MM.1S (cell line): ENCODE measurements around the gene ZNF598.

ENCODE experiments used
- DNase-seq: peaks from one replicate; pipeline ENCODE4 v3.0.0-alpha.2; 2015
- H2AFZ ChIP-seq: fragments of 300-600 bp; sonication (generic); 2 replicates; pipeline ENCODE4 v1.6.0; 2016; ENCODE audit warnings: antibody characterized with exemption, low read length
- H3F3A ChIP-seq: fragments of 300-600 bp; sonication (generic); 2 replicates; pipeline ENCODE4 v1.6.1; 2016; ENCODE audit warnings: mild to moderate bottlenecking, antibody characterized with exemption, low read length, moderate library complexity, mixed read lengths; ENCODE audit not compliant: insufficient read depth
- H3K27ac ChIP-seq: fragments of 300-600 bp; sonication (generic); 2 replicates; pipeline ENCODE4 v1.5.1; 2016; ENCODE audit warnings: mild to moderate bottlenecking, low read length
- H3K27me3 ChIP-seq: fragments of 300-600 bp; sonication (generic); replicated peaks from 2 replicates; pipeline ENCODE4 v1.6.0; 2016; ENCODE audit warnings: low read length; ENCODE audit not compliant: insufficient read depth
- H3K36me3 ChIP-seq: fragments of 300-600 bp; sonication (generic); replicated peaks from 2 replicates; pipeline ENCODE4 v1.6.1; 2016; ENCODE audit warnings: mild to moderate bottlenecking, low read length, mixed read lengths; ENCODE audit not compliant: insufficient read depth
- H3K4me1 ChIP-seq: fragments of 300-600 bp; sonication (generic); 2 replicates; pipeline ENCODE4 v1.6.1; 2016; ENCODE audit warnings: low read length, mixed read lengths
- H3K4me2 ChIP-seq: fragments of 300-600 bp; sonication (generic); 2 replicates; pipeline ENCODE4 v1.6.0; 2016; ENCODE audit warnings: low read depth, low read length
- H3K4me3 ChIP-seq: fragments of 300-600 bp; sonication (generic); 2 replicates; pipeline ENCODE4 v1.5.1; 2016; ENCODE audit warnings: low read length, mixed read lengths
- H3K79me2 ChIP-seq: fragments of 300-600 bp; sonication (generic); 2 replicates; pipeline ENCODE4 v1.6.1; 2016; ENCODE audit warnings: mixed run types, low read length, mixed read lengths
- H3K9ac ChIP-seq: fragments of 300-600 bp; sonication (generic); 2 replicates; pipeline ENCODE4 v1.6.1; 2016; ENCODE audit warnings: low read length, mixed read lengths
- H3K9me2 ChIP-seq: fragments of 300-600 bp; sonication (generic); replicated peaks from 2 replicates; pipeline ENCODE4 v1.6.1; 2016; ENCODE audit warnings: mild to moderate bottlenecking, low read length, mixed read lengths; ENCODE audit not compliant: insufficient read depth
- H3K9me3 ChIP-seq: fragments of 300-600 bp; sonication (generic); replicated peaks from 2 replicates; pipeline ENCODE4 v1.6.1; 2016; ENCODE audit warnings: mild to moderate bottlenecking, low read length, mixed read lengths; ENCODE audit not compliant: insufficient read depth
- H4K20me1 ChIP-seq: fragments of 300-600 bp; sonication (generic); 2 replicates; pipeline ENCODE4 v1.6.1; 2016; ENCODE audit warnings: mild to moderate bottlenecking, low read length, moderate library complexity, mixed read lengths; ENCODE audit not compliant: insufficient read depth
- CTCF ChIP-seq: fragments of 300-600 bp; sonication (generic); IDR thresholded peaks from 2 replicates; pipeline ENCODE4 v1.5.1; 2016; ENCODE audit warnings: antibody characterized with exemption, low read length, mixed read lengths
- EZH2 ChIP-seq: fragments of 300-600 bp; sonication (generic); optimal IDR thresholded peaks from 2 replicates; pipeline ENCODE3; 2017; ENCODE audit warnings: low read depth, mild to moderate bottlenecking, antibody characterized with exemption, low read length, mixed read lengths
- EZH2phosphoT487 ChIP-seq: fragments of 300-600 bp; sonication (generic); IDR thresholded peaks from 2 replicates; pipeline ENCODE4 v1.6.1; 2018; ENCODE audit warnings: antibody characterized with exemption, low read length

Gene ZNF598

GRCh38 chr16:2019518-2019920 is 9.9 kb upstream of the ZNF598 start, which contains the start of gene NPW:
Gene NPW (plus strand): TSS chr16:2019785.
- Histone ChIP-seq H4K20me1 (no peaks in the 10 kb centered on the region), H3K9me2 (no peaks in the 10 kb centered on the region), H3F3A (no peaks in the 10 kb centered on the region), H3K36me3 (no peaks in the 10 kb centered on the region), H3K9me3 (no peaks in the 10 kb centered on the region), H3K79me2 (no peaks in the 10 kb centered on the region), H3K4me1 (peaks cover 5% of the 10 kb centered on the region; the same call in 1 of the 2 replicates), H3K9ac (no peak within 1 kb of the TSS), H3K27me3 (peaks cover 29% of the 10 kb centered on the region), H3K27ac (no peak within 1 kb of the TSS), H2AFZ (no peak within 1 kb of the TSS), H3K4me3 (no peak within 1 kb of the TSS), H3K4me2 (no peak within 1 kb of the TSS)
- TF ChIP-seq EZH2 = no peak
- no peak for TF ChIP-seq EZH2phosphoT487
- no peak for TF ChIP-seq CTCF
- DNase-seq = no peak

- Histone ChIP-seq H3F3A (no peaks in the 10 kb centered on the region), H3K9me2 (no peaks in the 10 kb centered on the region), H2AFZ (no peak overlapping the region), H3K79me2 (no peaks in the 10 kb centered on the region), H3K4me2 (no peak overlapping the region), H4K20me1 (no peaks in the 10 kb centered on the region), H3K27me3 (peaks cover 22% of the 10 kb centered on the region), H3K9ac (no peak overlapping the region), H3K4me1 (no peaks in the 10 kb centered on the region), H3K36me3 (no peaks in the 10 kb centered on the region), H3K9me3 (no peaks in the 10 kb centered on the region), H3K27ac (no peak overlapping the region), H3K4me3 (no peak overlapping the region)
- TF ChIP-seq CTCF (peak; percentile 40), EZH2 (no peak), EZH2phosphoT487 (no peak)
- peak; percentile 5 for DNase-seq
These were observed 6.8 kb upstream of the ZNF598 start for GRCh38 chr16:2016407-2016922.

- no peak overlapping the region for H3K9ac ChIP-seq
- no peaks in the 10 kb centered on the region for H3K79me2 ChIP-seq
- no peak overlapping the region for H3K27ac ChIP-seq
- H3K9me2 ChIP-seq = no peaks in the 10 kb centered on the region
- TF ChIP-seq EZH2phosphoT487 (no peak), EZH2 (no peak), CTCF (no peak)
- no peaks in the 10 kb centered on the region for H4K20me1 ChIP-seq
- no peak overlapping the region for H3K4me3 ChIP-seq
- H3K36me3 ChIP-seq = no peaks in the 10 kb centered on the region
- no peak overlapping the region for H2AFZ ChIP-seq
- H3K27me3 ChIP-seq = peaks cover 21% of the 10 kb centered on the region
- DNase-seq = no peak
- H3K4me1 ChIP-seq = no peaks in the 10 kb centered on the region
- no peaks in the 10 kb centered on the region for H3K9me3 ChIP-seq
- H3K4me2 ChIP-seq = no peak overlapping the region
- no peaks in the 10 kb centered on the region for H3F3A ChIP-seq
These were observed 6.3 kb upstream of the ZNF598 start for GRCh38 chr16:2015947-2016208.
